Esophagus (tissue), 2 donors: ENCODE results near the gene PCDHGB5. TPM values are rescaled to one million over a fixed set of nuclear protein-coding genes. Genes with fewer than 3 reads are reported as not detected.

Experiments
- H3K27ac ChIP-seq, 2 donors: one replicate each; pipeline ENCODE4 v1.5.1; 2013; ENCODE audit warnings: low read depth in 2 of 2, mild to moderate bottlenecking in 2 of 2, inconsistent platforms in 1 of 2, low read length in 1 of 2, moderate library complexity in 1 of 2
- H3K27me3 ChIP-seq, 2 donors: one replicate each; pipeline ENCODE4 v1.6.1; 2013; ENCODE audit warnings: low read length in 2 of 2, control low read depth in 1 of 2, mild to moderate bottlenecking in 1 of 2; ENCODE audit not compliant: insufficient read depth in 2 of 2, control insufficient read depth in 1 of 2
- H3K36me3 ChIP-seq, 2 donors: one replicate each; pipeline ENCODE4 v1.6.1; 2013; ENCODE audit warnings: low read length in 1 of 2; ENCODE audit not compliant: control insufficient read depth in 2 of 2, insufficient read depth in 2 of 2
- H3K4me1 ChIP-seq, 2 donors: one replicate each; pipeline ENCODE4 v1.6.1; 2013; ENCODE audit warnings: low read length in 1 of 2; ENCODE audit not compliant: control insufficient read depth in 2 of 2, insufficient read depth in 2 of 2
- H3K4me3 ChIP-seq, 2 donors: one replicate each; pipeline ENCODE4 v1.5.1; 2013; ENCODE audit warnings: low read length in 2 of 2, mild to moderate bottlenecking in 2 of 2, low read depth in 1 of 2, moderate library complexity in 1 of 2
- H3K9me3 ChIP-seq, 2 donors: one replicate each; pipeline ENCODE4 v1.6.1; 2013; ENCODE audit warnings: mild to moderate bottlenecking in 2 of 2, low read depth in 1 of 2, low read length in 1 of 2, moderate library complexity in 1 of 2; ENCODE audit not compliant: control insufficient read depth in 2 of 2, insufficient read depth in 1 of 2
- WGBS, 2 donors: extraction: QIAGEN DNeasy Blood & Tissue Kit; methylation state at CpG; one replicate each; pipeline ENCODE4 v1.1.7; 2013; 5-methylcytosine and 5-hydroxymethylcytosine counted together
- polyA plus RNA-seq, 2 donors: library from polyadenylated mRNA; stranded (reverse); fragments of 200-250 nt; gene quantifications; one replicate each; pipeline ENCODE4 v1.2.3, GENCODE V29; 2013
- donor health status: healthy with polysubstance abuse.
- donor health status: Bipolar disorder and iron deficiency.

PCDHGB5 gene
- polyA plus RNA-seq, 2 donors, result 1.0 to 1.7 TPM

- Histone ChIP-seq H3K27ac (no peak overlapping the region), H3K4me3 (no peak overlapping the region), H3K36me3 (no peaks in the 10 kb centered on the region), H3K27me3 (peaks cover 0 to 5% of the 10 kb centered on the region in 2 donors), H3K9me3 (peaks cover 38 to 51% of the 10 kb centered on the region in 2 donors), H3K4me1 (peaks cover 0 to 4% of the 10 kb centered on the region in 2 donors)
These were observed 35.0 kb upstream of the PCDHGB5 start for GRCh38 chr5:141362719-141363118.

DNA sequence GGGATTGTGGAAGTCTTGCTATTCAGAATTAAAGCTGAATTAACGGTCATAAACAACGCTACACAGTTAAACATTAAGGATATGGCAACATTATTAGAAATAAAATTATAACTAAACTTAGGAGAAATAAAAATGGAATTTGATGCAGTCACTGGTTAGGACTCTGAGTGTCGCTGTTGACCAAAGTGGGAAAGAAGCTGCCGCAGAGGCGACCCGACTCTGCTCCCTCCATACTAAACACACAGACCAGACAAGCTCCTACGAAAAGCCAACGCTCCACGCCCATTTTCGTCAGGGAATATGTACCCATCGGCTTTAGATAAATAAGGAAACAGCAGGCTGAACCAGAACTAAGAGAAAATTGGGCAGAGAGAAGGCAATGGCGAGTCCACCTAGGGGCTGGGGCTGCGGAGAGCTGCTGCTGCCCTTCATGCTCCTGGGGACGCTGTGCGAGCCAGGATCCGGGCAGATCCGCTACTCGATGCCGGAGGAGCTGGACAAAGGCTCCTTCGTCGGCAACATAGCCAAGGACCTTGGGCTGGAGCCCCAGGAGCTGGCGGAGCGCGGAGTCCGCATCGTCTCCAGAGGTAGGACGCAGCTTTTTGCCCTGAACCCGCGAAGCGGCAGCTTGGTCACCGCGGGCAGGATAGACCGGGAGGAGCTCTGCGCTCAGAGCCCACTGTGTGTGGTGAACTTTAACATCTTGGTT is 33.6 kb upstream of the PCDHGB5 start, which contains the start of gene PCDHGA5:
Gene PCDHGA5 (plus strand): TSS at position 211 of the 709 bp plus-strand sequence. CDS start 169 bp downstream, at position 380.
- peaks cover 0 to 4% of the 10 kb centered on the region in 2 donors for H3K4me1 ChIP-seq
- H3K4me3 ChIP-seq, result peak within 1 kb of the TSS in 1 of 2 donors; percentile 19
- H3K27ac ChIP-seq, result no peak within 1 kb of the TSS
- no peaks in the 10 kb centered on the region for H3K36me3 ChIP-seq
- 21 to 22% methylated on average over 34 of the region's 34 CpGs for WGBS, 2 donors
- peaks cover 38 to 48% of the 10 kb centered on the region in 2 donors for H3K9me3 ChIP-seq
- peaks cover 0 to 5% of the 10 kb centered on the region in 2 donors for H3K27me3 ChIP-seq

- no peaks in the 10 kb centered on the region for H3K36me3 ChIP-seq
- 35 to 43% methylated on average over 45 to 46 of the region's 46 CpGs for WGBS, 2 donors
- H3K4me1 ChIP-seq, result peaks cover 0 to 4% of the 10 kb centered on the region in 2 donors
- no peak overlapping the region for H3K27ac ChIP-seq
- H3K9me3 ChIP-seq, result peaks cover 38 to 47% of the 10 kb centered on the region in 2 donors
- H3K27me3 ChIP-seq, result peaks cover 0 to 7% of the 10 kb centered on the region in 2 donors
- no peak overlapping the region for H3K4me3 ChIP-seq
These were observed 31.5 kb upstream of the PCDHGB5 start for GRCh38 chr5:141366016-141366896.

- H3K27me3 ChIP-seq, result peaks cover 0 to 8% of the 10 kb centered on the region in 2 donors
- H3K4me1 ChIP-seq, result peaks cover 3% of the 10 kb centered on the region in 2 donors
- H3K4me3 ChIP-seq, result peak within 1 kb of the TSS; percentile 11 to 16
- peaks cover 42 to 56% of the 10 kb centered on the region in 2 donors for H3K9me3 ChIP-seq
- H3K36me3 ChIP-seq, result no peaks in the 10 kb centered on the region
- no peak within 1 kb of the TSS for H3K27ac ChIP-seq
- WGBS, 2 donors, result 22% methylated on average over 32 of the region's 32 CpGs
These were observed 27.5 kb upstream of the PCDHGB5 start, which contains the start of gene PCDHGB3 for GRCh38 chr5:141369994-141370848. PCDHGB3 (plus strand) TSS chr5:141370242; CDS start chr5:141370395, 153 bp downstream.

- H3K27me3 ChIP-seq, result peaks cover 0 to 8% of the 10 kb centered on the region in 2 donors
- WGBS, 2 donors, result 38 to 41% methylated on average over 69 of the region's 69 CpGs
- no peak overlapping the region for H3K4me3 ChIP-seq
- H3K27ac ChIP-seq, result no peak overlapping the region
- peaks cover 42 to 55% of the 10 kb centered on the region in 2 donors for H3K9me3 ChIP-seq
- peaks cover 3% of the 10 kb centered on the region in 2 donors for H3K4me1 ChIP-seq
- no peaks in the 10 kb centered on the region for H3K36me3 ChIP-seq
These were observed 25.9 kb upstream of the PCDHGB5 start for GRCh38 chr5:141371572-141372475.

- Histone ChIP-seq H3K27me3 (peaks cover 0 to 8% of the 10 kb centered on the region in 2 donors), H3K9me3 (peaks cover 42 to 62% of the 10 kb centered on the region in 2 donors)
- WGBS, 2 donors, result 19 to 25% methylated on average over 27 of the region's 27 CpGs
These were observed 24.0 kb upstream of the PCDHGB5 start, which contains the start of gene PCDHGA6 for GRCh38 chr5:141373673-141374317. PCDHGA6 (plus strand) TSS chr5:141373891; CDS start chr5:141374084, 193 bp downstream.

DNA sequence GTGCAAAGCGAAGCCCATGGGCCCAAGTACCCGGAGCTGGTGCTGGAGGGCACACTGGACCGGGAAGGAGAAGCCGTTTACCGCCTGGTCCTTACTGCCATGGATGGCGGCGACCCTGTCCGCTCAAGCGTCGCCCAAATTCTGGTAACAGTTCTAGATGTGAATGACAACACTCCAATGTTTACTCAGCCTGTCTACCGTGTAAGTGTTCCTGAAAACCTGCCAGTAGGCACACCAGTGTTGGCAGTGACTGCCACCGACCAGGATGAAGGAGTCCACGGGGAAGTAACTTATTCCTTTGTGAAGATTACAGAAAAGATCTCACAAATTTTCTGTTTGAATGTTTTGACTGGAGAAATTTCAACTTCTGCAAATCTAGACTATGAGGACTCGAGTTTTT is 23.1 kb upstream of the PCDHGB5 start:
- H3K27ac ChIP-seq, result no peak overlapping the region
- WGBS, 2 donors, result 58 to 62% methylated on average over 14 of the region's 14 CpGs
- H3K27me3 ChIP-seq, result peaks cover 0 to 8% of the 10 kb centered on the region in 2 donors
- no peak overlapping the region for H3K4me3 ChIP-seq
- no peaks in the 10 kb centered on the region for H3K36me3 ChIP-seq
- peaks cover 42 to 62% of the 10 kb centered on the region in 2 donors for H3K9me3 ChIP-seq
- peaks cover 3% of the 10 kb centered on the region in 2 donors for H3K4me1 ChIP-seq

More at GRCh38 chr5:141373673-141374317, 24.0 kb upstream of the PCDHGB5 start, which contains the start of gene PCDHGA6:
- Histone ChIP-seq H3K27ac (no peak within 1 kb of the TSS), H3K36me3 (no peaks in the 10 kb centered on the region), H3K4me1 (peaks cover 3% of the 10 kb centered on the region in 2 donors), H3K4me3 (no peak within 1 kb of the TSS)
